Nephron (organoid): ENCODE data around the gene SORCS2.

ENCODE experiments used
- H3K27ac Mint-ChIP-seq, 3 experiments: 2 replicates each; pipeline ENCODE4 v1.8.0; 2020; ENCODE audit warnings: mixed read lengths in 3 of 3, mild to moderate bottlenecking in 2 of 3, moderate library complexity in 1 of 3
- H3K27me3 Mint-ChIP-seq: 2 replicates; pipeline ENCODE4 v1.8.0; 2021; ENCODE audit warnings: low read depth, mild to moderate bottlenecking, moderate library complexity, mixed read lengths
- H3K36me3 Mint-ChIP-seq: 2 replicates; pipeline ENCODE4 v1.8.0; 2020; ENCODE audit warnings: low read depth, mixed read lengths
- H3K4me1 Mint-ChIP-seq: 2 replicates; pipeline ENCODE4 v1.8.0; 2020; ENCODE audit warnings: mixed read lengths
- H3K4me3 Mint-ChIP-seq, 3 experiments: 2 replicates each; pipeline ENCODE4 v1.8.0; 2020; ENCODE audit warnings: mild to moderate bottlenecking in 3 of 3, mixed read lengths in 3 of 3, moderate library complexity in 2 of 3
- H3K9me3 Mint-ChIP-seq: 2 replicates; pipeline ENCODE4 v1.8.0; 2020; ENCODE audit warnings: mixed read lengths
- CTCF ChIP-seq, 3 experiments: fragments of 200-600 bp; sonication (generic); IDR thresholded peaks; one replicate each; pipeline ENCODE4 v1.5.0; 2021; ENCODE audit warnings: antibody characterized with exemption in 3 of 3; ENCODE audit not compliant: unreplicated experiment in 3 of 3

SORCS2 gene

GRCh38 chr4:7361280-7361895, 169.1 kb downstream of the SORCS2 start:
- Mint-ChIP-seq H3K27me3 (peaks cover 12% of the 10 kb centered on the region), H3K27ac (no peak overlapping the region), H3K36me3 (no peaks in the 10 kb centered on the region), H3K4me1 (peaks cover 54% of the 10 kb centered on the region), H3K4me3 (peak overlapping the region in 1 of 3 experiments; percentile 3), H3K9me3 (no peaks in the 10 kb centered on the region)
- TF ChIP-seq CTCF (IDR thresholded peaks at IDR 0.05; ENCODE audit: unreplicated experiment in 3 of 3), result no peak

GRCh38 chr4:7362341-7362740, 170.0 kb downstream of the SORCS2 start:
- no peaks in the 10 kb centered on the region for H3K36me3 Mint-ChIP-seq
- peaks cover 12% of the 10 kb centered on the region for H3K27me3 Mint-ChIP-seq
- H3K9me3 Mint-ChIP-seq, result no peaks in the 10 kb centered on the region

DNA sequence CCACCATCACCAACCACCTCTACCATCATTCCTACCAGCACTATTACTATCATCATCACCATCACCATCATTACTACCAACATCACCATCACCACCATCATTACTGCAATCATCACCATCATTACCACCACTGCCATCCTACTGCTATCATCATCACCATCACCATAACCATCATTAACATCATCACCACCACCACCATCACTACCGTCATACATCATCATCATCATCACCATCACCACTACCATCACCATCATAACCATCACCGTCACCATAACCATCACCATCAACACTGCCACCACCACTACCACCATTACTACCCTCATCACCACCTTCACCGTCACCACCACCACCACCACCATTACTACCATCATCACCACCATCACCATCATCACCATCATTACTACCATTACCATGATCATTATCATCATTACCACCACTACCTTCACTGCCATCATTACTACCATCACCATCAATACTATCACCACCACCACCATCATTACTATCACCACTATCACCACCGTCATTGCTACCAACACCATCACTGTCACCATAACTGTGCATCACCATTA, 170.6 kb downstream of the SORCS2 start:
- no peak overlapping the region for H3K27ac Mint-ChIP-seq
- no peaks in the 10 kb centered on the region for H3K9me3 Mint-ChIP-seq
- no peaks in the 10 kb centered on the region for H3K36me3 Mint-ChIP-seq
- H3K27me3 Mint-ChIP-seq, result peaks cover 16% of the 10 kb centered on the region
- H3K4me1 Mint-ChIP-seq, result peaks cover 51% of the 10 kb centered on the region
- H3K4me3 Mint-ChIP-seq, result no peak overlapping the region
- TF ChIP-seq CTCF (IDR thresholded peaks at IDR 0.05; ENCODE audit: unreplicated experiment in 3 of 3), result no peak

More at GRCh38 chr4:7362341-7362740, 170.0 kb downstream of the SORCS2 start:
- no peak overlapping the region for H3K4me3 Mint-ChIP-seq
- no peak for TF ChIP-seq CTCF (IDR thresholded peaks at IDR 0.05; ENCODE audit: unreplicated experiment in 3 of 3)
- peaks cover 51% of the 10 kb centered on the region for H3K4me1 Mint-ChIP-seq
- no peak overlapping the region for H3K27ac Mint-ChIP-seq

DNA sequence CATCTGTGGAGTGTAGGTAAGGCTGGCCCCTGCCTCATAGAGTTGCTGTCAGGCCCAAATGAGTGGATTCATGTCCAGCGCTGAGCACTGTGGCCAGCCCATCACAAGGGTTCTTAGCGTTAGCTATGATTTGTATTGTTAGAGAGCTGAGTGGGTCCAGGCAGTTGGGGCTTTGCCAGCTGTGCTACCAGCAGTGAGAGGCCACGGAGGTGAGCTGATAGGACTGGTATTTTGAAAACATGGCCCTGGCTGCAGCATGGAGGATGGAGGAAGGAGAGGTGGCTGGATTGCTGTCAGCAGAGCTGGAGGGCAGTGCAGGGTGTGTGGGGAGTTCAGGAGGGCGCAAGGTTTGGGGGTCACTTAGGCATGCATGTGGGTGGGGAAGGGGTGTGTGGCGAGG, 172.6 kb downstream of the SORCS2 start:
- TF ChIP-seq CTCF (IDR thresholded peaks at IDR 0.05; ENCODE audit: unreplicated experiment in 3 of 3), result no peak
- Mint-ChIP-seq H3K27ac (peak overlapping the region in 1 of 3 experiments; percentile 26), H3K36me3 (no peaks in the 10 kb centered on the region), H3K27me3 (peaks cover 18% of the 10 kb centered on the region), H3K9me3 (no peaks in the 10 kb centered on the region), H3K4me3 (no peak overlapping the region), H3K4me1 (peaks cover 41% of the 10 kb centered on the region)

- H3K27me3 Mint-ChIP-seq, result peaks cover 18% of the 10 kb centered on the region
- H3K4me1 Mint-ChIP-seq, result peaks cover 47% of the 10 kb centered on the region
- no peak overlapping the region for H3K27ac Mint-ChIP-seq
- H3K36me3 Mint-ChIP-seq, result no peaks in the 10 kb centered on the region
- no peak for TF ChIP-seq CTCF (IDR thresholded peaks at IDR 0.05; ENCODE audit: unreplicated experiment in 3 of 3)
- H3K9me3 Mint-ChIP-seq, result no peaks in the 10 kb centered on the region
- H3K4me3 Mint-ChIP-seq, result no peak overlapping the region
These were observed 173.3 kb downstream of the SORCS2 start for GRCh38 chr4:7365462-7366179.
